Ectodermal cell (in vitro differentiated cells): Measurements from ENCODE around the gene COPA.

Experiments
- H3K27ac ChIP-seq: 2 replicates; pipeline ENCODE4 v1.7.0; 2013; ENCODE audit warnings: mild to moderate bottlenecking, low read depth, low read length; ENCODE audit not compliant: insufficient read depth, poor library complexity, severe bottlenecking
- H3K27me3 ChIP-seq: 2 replicates; pipeline ENCODE4 v1.7.0; 2013; ENCODE audit warnings: mild to moderate bottlenecking, low read length; ENCODE audit not compliant: insufficient read depth, control insufficient read depth, poor library complexity, severe bottlenecking
- H3K36me3 ChIP-seq: one replicate; pipeline ENCODE4 v1.7.0; 2013; ENCODE audit warnings: low read length; ENCODE audit not compliant: control insufficient read depth, insufficient read depth
- H3K4me1 ChIP-seq: one replicate; pipeline ENCODE4 v1.7.0; 2013; ENCODE audit warnings: low read length; ENCODE audit not compliant: control insufficient read depth, insufficient read depth
- H3K4me3 ChIP-seq: 2 replicates; pipeline ENCODE4 v1.7.0; 2013; ENCODE audit warnings: low read depth, low read length, control low read depth; ENCODE audit not compliant: insufficient read depth
- H3K9me3 ChIP-seq: 2 replicates; pipeline ENCODE4 v1.7.0; 2013; ENCODE audit warnings: mild to moderate bottlenecking, low read length, moderate library complexity; ENCODE audit not compliant: control insufficient read depth
- WGBS, 2 experiments: methylation state at CpG; one replicate each; pipeline ENCODE4 v1.1.7; 2013; ENCODE audit warnings: missing lambda C conversion rate in 2 of 2; 5-methylcytosine and 5-hydroxymethylcytosine counted together

COPA gene

DNA sequence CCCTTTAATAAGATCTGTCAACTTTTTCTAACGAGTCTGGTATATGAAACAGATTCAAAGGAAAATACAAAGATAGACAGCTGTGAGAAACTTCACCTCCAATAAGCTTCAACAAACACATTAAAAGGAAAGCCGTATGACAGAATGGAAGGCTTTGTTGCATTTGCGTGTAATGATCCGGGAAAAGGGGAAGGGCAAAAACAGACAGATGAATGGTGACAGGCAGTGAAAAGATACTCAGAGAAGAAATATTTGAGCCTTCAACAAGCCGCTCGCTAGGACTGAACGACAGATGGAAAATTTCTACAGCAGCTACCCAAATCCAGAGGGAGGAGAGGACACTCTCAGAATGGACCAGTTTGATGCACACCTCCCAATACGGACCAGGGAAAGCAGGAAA, 14.9 kb downstream of the COPA start:
- Histone ChIP-seq H3K27ac (no peak overlapping the region), H3K4me3 (no peak overlapping the region), H3K36me3 (peaks cover 55% of the 10 kb centered on the region), H3K27me3 (no peaks in the 10 kb centered on the region), H3K9me3 (no peaks in the 10 kb centered on the region), H3K4me1 (no peaks in the 10 kb centered on the region)
- 95 to 98% methylated on average over 8 of the region's 8 CpGs for WGBS, 2 experiments

DNA sequence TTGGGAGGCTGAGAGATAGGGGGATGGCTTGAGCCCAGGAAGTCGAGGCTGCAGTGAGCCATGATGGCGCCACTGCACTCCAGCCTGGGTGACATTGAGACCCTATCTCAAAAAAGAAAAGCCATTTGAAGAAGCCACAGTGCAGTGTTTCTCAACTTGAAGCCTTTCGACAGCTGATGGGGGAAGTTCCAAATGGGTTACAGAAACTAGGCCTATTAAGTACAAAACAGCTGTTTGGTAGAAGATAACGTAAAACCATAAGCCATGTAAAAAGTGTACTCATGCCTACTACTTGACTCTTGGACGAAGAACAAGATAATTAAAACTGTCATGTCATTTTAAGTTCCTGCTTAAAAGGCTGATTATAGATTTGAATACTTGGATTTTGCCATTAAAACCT, 16.6 kb downstream of the COPA start:
- no peaks in the 10 kb centered on the region for H3K27me3 ChIP-seq
- peaks cover 48% of the 10 kb centered on the region for H3K36me3 ChIP-seq
- H3K4me1 ChIP-seq: no peaks in the 10 kb centered on the region
- H3K9me3 ChIP-seq: no peaks in the 10 kb centered on the region
- no peak overlapping the region for H3K4me3 ChIP-seq
- no peak overlapping the region for H3K27ac ChIP-seq
- 94 to 97% methylated on average over 5 of the region's 5 CpGs for whole genome bisulfite sequencing, 2 experiments

DNA sequence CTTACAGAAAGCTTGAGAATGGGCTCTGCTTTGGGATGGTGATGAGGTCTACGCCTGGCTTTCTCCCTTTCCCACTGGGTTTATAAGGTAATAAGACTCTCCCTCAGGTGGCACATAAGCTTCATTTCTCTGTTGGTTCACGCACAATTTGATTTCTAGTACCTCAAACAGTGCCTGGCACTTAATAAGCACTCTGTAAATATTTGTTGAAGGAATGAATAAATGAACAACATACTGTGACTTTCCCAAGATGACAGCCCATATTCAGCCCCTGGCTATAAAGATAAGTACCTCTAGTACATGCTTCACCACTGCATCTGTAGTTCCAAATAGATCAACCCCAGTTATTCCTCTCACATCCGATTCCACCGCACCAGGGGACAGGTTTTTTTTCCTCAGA, 17.8 kb downstream of the COPA start:
- H3K4me1 ChIP-seq: no peaks in the 10 kb centered on the region
- no peak overlapping the region for H3K4me3 ChIP-seq
- H3K36me3 ChIP-seq: peaks cover 38% of the 10 kb centered on the region
- no peaks in the 10 kb centered on the region for H3K27me3 ChIP-seq
- H3K27ac ChIP-seq: no peak overlapping the region
- WGBS, 2 experiments: 93 to 100% methylated on average over 1 to 2 of the region's 4 CpGs
- no peaks in the 10 kb centered on the region for H3K9me3 ChIP-seq

DNA sequence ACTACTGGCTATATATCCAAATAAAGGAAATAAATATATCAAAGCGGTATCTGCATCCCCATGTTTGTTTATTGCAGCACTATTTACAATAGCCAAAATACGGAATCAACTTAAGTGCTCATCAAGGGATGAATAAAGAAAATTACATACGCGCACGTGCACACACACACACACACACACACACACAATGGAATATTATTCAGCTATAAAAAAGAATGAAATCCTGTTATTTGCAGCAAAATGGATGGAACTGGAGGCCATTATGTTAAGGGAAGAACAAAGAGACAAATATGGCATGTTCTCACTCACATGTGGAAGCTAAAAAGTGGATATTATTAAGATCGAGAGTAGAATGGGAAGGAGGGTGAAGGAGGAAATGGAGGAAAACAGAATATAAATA, 20.2 kb downstream of the COPA start:
- Histone ChIP-seq H3K4me1 (no peaks in the 10 kb centered on the region), H3K27ac (no peak overlapping the region), H3K9me3 (no peaks in the 10 kb centered on the region), H3K27me3 (no peaks in the 10 kb centered on the region), H3K4me3 (no peak overlapping the region), H3K36me3 (peaks cover 29% of the 10 kb centered on the region)
- 90 to 96% methylated on average over 3 of the region's 6 CpGs for WGBS, 2 experiments

DNA sequence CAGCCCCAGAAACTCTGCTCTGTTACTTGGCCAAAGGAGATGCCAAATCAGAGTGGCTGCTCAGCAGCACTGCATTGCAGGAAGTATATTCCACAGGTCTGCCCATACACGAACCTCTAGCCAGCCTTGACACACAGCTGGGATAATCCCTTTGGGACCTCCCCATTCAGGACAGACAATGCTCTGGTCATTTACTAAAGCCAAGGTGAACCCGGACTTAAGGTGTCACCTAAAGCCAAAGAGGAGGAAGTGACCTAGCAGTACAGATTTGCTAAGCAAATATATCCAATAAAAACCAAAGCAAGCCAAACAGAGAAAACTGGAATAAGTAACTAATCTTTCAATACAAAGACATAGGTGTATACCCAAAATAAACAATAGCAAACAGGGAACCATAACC, 27.7 kb downstream of the COPA start:
- no peaks in the 10 kb centered on the region for H3K4me1 ChIP-seq
- no peak overlapping the region for H3K4me3 ChIP-seq
- WGBS, 2 experiments: 82 to 92% methylated on average over 2 of the region's 2 CpGs
- no peaks in the 10 kb centered on the region for H3K27me3 ChIP-seq
- H3K36me3 ChIP-seq: peaks cover 43% of the 10 kb centered on the region
- H3K9me3 ChIP-seq: no peaks in the 10 kb centered on the region
- H3K27ac ChIP-seq: no peak overlapping the region

DNA sequence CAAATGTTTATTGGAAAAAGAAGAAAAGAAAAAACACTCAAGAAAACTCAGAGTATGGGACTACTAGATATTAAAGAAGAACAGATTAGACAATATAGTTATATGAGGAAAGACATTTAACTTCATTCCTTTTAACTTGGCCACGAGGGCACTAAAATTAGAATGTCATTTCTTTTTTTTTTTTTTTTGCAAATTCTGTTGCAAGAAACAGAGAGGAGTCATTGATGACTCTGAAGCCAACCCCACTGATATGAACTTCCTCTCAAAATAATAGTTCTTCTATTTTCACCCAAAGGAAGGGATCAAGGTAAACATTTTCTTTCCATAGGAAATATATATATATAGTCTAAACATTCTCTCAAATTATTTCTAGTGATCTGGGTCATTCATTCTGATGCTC, 33.5 kb downstream of the COPA start:
- no peak overlapping the region for H3K27ac ChIP-seq
- no peaks in the 10 kb centered on the region for H3K27me3 ChIP-seq
- H3K36me3 ChIP-seq: peaks cover 42% of the 10 kb centered on the region
- H3K4me1 ChIP-seq: peaks cover 4% of the 10 kb centered on the region
- 83% methylated on average over 1 of the region's 1 CpG; no CpG with 5 or more reads in 1 of the 2 experiments for WGBS, 2 experiments
- H3K4me3 ChIP-seq: no peak overlapping the region
- H3K9me3 ChIP-seq: no peaks in the 10 kb centered on the region

DNA sequence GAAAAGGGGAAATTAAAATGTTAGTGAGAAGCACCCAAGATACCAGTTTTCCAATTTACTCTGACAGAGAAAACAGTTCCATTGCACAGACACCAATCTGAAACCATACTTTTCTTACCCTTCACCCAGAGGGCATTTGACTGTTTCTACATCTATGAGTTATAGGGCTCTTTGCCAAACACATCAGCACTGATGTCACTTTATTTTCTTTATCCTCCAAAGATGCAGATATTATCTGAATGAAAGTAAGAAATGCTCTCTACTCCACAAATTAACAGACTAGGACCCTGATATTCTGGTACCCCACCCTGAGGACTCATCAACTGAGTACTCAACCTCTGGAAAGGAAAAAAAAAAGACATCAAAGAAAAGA, 33.9 kb downstream of the COPA start:
- Histone ChIP-seq H3K9me3 (no peaks in the 10 kb centered on the region), H3K27ac (no peak overlapping the region), H3K27me3 (no peaks in the 10 kb centered on the region), H3K36me3 (peaks cover 42% of the 10 kb centered on the region), H3K4me3 (no peak overlapping the region), H3K4me1 (peaks cover 4% of the 10 kb centered on the region)

DNA sequence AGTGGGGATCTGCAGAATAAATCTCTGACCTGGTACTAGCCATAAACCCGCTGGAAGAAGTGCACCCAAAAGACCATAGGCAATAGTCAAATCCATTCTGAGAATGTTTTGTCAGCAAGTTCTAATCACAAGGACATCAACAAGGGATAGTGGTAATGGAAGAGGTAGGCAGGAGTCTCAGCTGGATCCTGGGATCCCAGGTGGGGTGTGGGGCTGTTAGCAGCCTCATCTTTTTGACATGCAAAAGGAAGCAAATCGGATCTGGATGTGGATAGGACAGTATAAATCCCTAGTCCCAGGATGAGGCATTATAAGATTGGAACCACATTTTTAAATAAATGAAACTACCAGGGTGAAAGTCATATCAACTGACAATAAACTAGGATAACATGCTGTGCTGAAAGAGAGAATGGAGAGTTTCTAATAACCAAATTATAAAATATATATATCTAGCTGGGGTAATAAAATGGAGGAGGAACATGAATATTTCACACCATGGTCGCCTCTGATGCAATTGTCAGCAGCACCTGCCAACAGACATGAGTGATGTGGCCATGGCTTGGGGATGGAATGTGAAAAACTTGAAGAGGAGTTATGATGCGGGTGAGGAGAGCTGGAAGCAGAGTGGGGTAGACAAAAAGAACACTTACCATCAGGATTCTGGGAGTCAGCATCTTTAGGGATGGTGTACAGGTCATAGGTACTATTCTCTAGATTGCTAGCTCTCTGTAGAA, 34.4 kb downstream of the COPA start:
- no peaks in the 10 kb centered on the region for H3K9me3 ChIP-seq
- H3K4me1 ChIP-seq: peaks cover 4% of the 10 kb centered on the region
- WGBS, 2 experiments: 81 to 88% methylated on average over 3 to 4 of the region's 4 CpGs
- H3K4me3 ChIP-seq: no peak overlapping the region
- H3K27ac ChIP-seq: no peak overlapping the region
- peaks cover 40% of the 10 kb centered on the region for H3K36me3 ChIP-seq
- H3K27me3 ChIP-seq: no peaks in the 10 kb centered on the region

DNA sequence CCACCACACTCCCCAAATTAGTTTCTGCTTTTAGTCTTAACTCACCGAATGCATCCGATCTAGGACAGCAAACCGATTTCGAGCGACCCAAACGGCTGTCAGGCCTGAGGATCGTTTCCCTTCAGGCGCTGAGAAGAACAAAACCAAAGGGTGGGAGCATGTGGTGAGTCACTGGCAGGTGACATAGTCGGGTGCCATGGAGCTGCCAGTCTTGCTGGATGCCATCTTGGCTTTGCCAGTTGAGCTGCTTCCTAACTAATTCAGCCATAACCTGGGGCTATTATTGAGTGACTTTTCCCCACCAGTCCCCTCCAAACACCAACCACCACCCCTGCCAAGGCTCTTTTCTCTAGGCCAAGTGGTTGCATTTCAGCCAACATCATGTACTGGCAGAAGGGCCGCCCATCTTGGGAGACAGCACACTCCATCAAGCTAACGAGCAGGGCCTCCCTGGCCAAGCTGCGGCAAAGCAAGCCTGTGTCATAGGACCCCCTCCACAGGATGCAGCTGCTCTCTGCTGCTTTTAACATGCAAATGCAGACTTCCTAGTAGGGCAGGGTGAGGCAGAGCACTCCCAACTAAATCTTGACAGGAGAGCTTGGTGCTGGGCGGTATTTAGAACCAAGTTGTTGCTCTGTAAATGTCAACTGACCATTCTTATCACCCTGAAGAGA, 35.8 kb downstream of the COPA start:
- H3K4me1 ChIP-seq: peaks cover 4% of the 10 kb centered on the region
- no peak overlapping the region for H3K4me3 ChIP-seq
- 70 to 72% methylated on average over 13 of the region's 13 CpGs for WGBS, 2 experiments
- no peaks in the 10 kb centered on the region for H3K9me3 ChIP-seq
- H3K36me3 ChIP-seq: peaks cover 37% of the 10 kb centered on the region
- H3K27ac ChIP-seq: no peak overlapping the region
- H3K27me3 ChIP-seq: no peaks in the 10 kb centered on the region

DNA sequence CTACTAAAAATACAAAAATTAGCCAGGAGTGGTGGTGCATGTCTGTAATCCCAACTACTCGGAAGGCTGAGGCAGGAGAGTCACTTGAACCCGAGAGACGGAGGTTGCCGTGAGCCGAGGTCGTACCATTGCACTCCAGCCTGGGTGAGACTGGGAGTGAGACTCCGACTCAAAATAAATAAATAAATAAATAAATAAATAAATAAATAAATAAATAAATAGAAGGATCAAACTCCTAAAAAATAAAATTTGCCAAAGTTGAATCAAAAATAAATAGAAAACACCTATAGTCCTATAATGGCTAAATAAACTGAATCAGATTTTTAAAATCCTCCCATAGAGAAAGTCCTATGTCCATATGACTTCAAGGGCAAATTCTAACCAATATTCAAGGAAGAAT, 42.9 kb downstream of the COPA start:
- H3K36me3 ChIP-seq: peaks cover 42% of the 10 kb centered on the region
- no peak overlapping the region for H3K27ac ChIP-seq
- no peaks in the 10 kb centered on the region for H3K9me3 ChIP-seq
- no peaks in the 10 kb centered on the region for H3K4me1 ChIP-seq
- WGBS, 2 experiments: 77 to 81% methylated on average over 6 of the region's 7 CpGs
- no peaks in the 10 kb centered on the region for H3K27me3 ChIP-seq
- no peak overlapping the region for H3K4me3 ChIP-seq
